Astrocyte (in vitro differentiated cells and primary cell): ENCODE measurements around the gene TENM3. TPM values are rescaled to one million over a fixed set of nuclear protein-coding genes. Genes with fewer than 3 reads are reported as not detected.

Experiments
- DNase-seq: peaks from one replicate; pipeline ENCODE4 v3.0.0-alpha.2; 2010; ENCODE audit warnings: low read depth
- FAIRE-seq: peaks from 2 replicates; lab custom pipeline; 2011; peaks lifted over from hg19 to GRCh38; lab: Jason Lieb, UNC
- H2AFZ ChIP-seq: 2 replicates; pipeline ENCODE4 v1.6.0; 2012; ENCODE audit warnings: low read depth, low read length, inconsistent platforms
- H3K27ac ChIP-seq: 2 replicates; pipeline ENCODE4 v1.5.1; 2011; ENCODE audit warnings: low read depth, low read length, inconsistent platforms
- H3K27me3 ChIP-seq: 2 replicates; pipeline ENCODE4 v1.6.0; 2011; ENCODE audit warnings: low read length, inconsistent platforms; ENCODE audit not compliant: insufficient read depth
- H3K36me3 ChIP-seq: 2 replicates; pipeline ENCODE4 v1.5.1; 2011; ENCODE audit warnings: low read length, inconsistent platforms; ENCODE audit not compliant: insufficient read depth
- H3K4me1 ChIP-seq: 2 replicates; pipeline ENCODE4 v1.5.1; 2011; ENCODE audit warnings: low read length, inconsistent platforms; ENCODE audit not compliant: insufficient read depth
- H3K4me2 ChIP-seq: 2 replicates; pipeline ENCODE4 v1.6.0; 2012; ENCODE audit warnings: low read length, inconsistent platforms
- H3K4me3 ChIP-seq: 2 replicates; pipeline ENCODE4 v1.5.1; 2011; ENCODE audit warnings: low read depth, mild to moderate bottlenecking, low read length, inconsistent platforms; ENCODE audit not compliant: insufficient read depth
- H3K79me2 ChIP-seq: 2 replicates; pipeline ENCODE4 v1.6.0; 2012; ENCODE audit warnings: mild to moderate bottlenecking, low read length, inconsistent platforms; ENCODE audit not compliant: insufficient read depth
- H3K9ac ChIP-seq: 2 replicates; pipeline ENCODE4 v1.6.0; 2012; ENCODE audit warnings: mild to moderate bottlenecking, low read length, inconsistent platforms
- H3K9me3 ChIP-seq: 2 replicates; pipeline ENCODE4 v1.5.1; 2012; ENCODE audit warnings: low read depth, mild to moderate bottlenecking, low read length, inconsistent platforms; ENCODE audit not compliant: insufficient read depth
- H4K20me1 ChIP-seq: 2 replicates; pipeline ENCODE4 v1.6.0; 2012; ENCODE audit warnings: low read length, inconsistent platforms; ENCODE audit not compliant: insufficient read depth
- H3K27ac Mint-ChIP-seq: one replicate; pipeline ENCODE4 v1.8.0; 2021; ENCODE audit warnings: mild to moderate bottlenecking, mixed read lengths; ENCODE audit not compliant: unreplicated experiment
- H3K27me3 Mint-ChIP-seq: one replicate; pipeline ENCODE4 v1.8.0; 2021; ENCODE audit warnings: low read depth, mixed read lengths; ENCODE audit not compliant: unreplicated experiment
- H3K36me3 Mint-ChIP-seq: one replicate; pipeline ENCODE4 v1.8.0; 2021; ENCODE audit warnings: low read depth, mixed read lengths; ENCODE audit not compliant: unreplicated experiment
- H3K4me1 Mint-ChIP-seq: one replicate; pipeline ENCODE4 v1.8.0; 2021; ENCODE audit warnings: low read depth, mixed read lengths; ENCODE audit not compliant: unreplicated experiment
- H3K4me3 Mint-ChIP-seq: one replicate; pipeline ENCODE4 v1.8.0; 2021; ENCODE audit warnings: mild to moderate bottlenecking, moderate library complexity, mixed read lengths; ENCODE audit not compliant: unreplicated experiment
- H3K9me3 Mint-ChIP-seq: one replicate; pipeline ENCODE4 v1.8.0; 2021; ENCODE audit warnings: mild to moderate bottlenecking, mixed read lengths; ENCODE audit not compliant: unreplicated experiment
- CTCF ChIP-seq: IDR thresholded peaks from 2 replicates; pipeline ENCODE4 v1.5.1; 2011; ENCODE audit warnings: low read depth, mild to moderate bottlenecking, inconsistent platforms, low read length, moderate library complexity; ENCODE audit not compliant: insufficient read depth
- EZH2 ChIP-seq: IDR thresholded peaks from 2 replicates; pipeline ENCODE4 v1.6.1; 2012; ENCODE audit warnings: mild to moderate bottlenecking, low read length, inconsistent platforms; ENCODE audit not compliant: insufficient read depth
- total RNA-seq: library from RNA; stranded (reverse); gene quantifications from 2 replicates; pipeline ENCODE4 v1.2.1, GENCODE V29; 2021

The TENM3 gene
- total RNA-seq, 1 donor from 2014 or later, result 127 TPM

DNA sequence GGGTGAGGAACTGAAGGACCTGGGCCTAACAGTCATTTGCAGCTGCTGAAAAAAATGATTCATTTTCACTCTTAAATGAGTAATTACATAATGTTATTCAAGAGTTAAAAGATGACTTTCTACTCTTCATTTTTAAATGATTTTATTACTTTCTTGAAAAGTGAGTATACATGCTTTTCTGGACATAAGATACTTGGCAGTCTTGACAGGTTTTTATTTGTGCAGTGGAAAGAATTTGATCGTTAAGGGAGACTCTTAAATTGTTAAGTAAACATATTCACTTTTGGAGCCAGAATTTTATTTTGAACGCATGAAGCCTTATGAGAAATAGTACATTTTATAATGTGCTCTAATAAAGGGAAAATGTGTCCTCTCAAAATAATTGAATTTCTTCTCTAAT, 245.7 kb downstream of the TENM3 start:
- Histone ChIP-seq H4K20me1 (peaks cover 4% of the 10 kb centered on the region), H2AFZ (no peak overlapping the region), H3K4me1 (peaks cover 15% of the 10 kb centered on the region), H3K27me3 (no peaks in the 10 kb centered on the region), H3K9me3 (peaks cover 3% of the 10 kb centered on the region), H3K36me3 (no peaks in the 10 kb centered on the region), H3K27ac (no peak overlapping the region), H3K79me2 (peaks cover 37% of the 10 kb centered on the region), H3K9ac (no peak overlapping the region), H3K4me2 (no peak overlapping the region), H3K4me3 (no peak overlapping the region)
- peaks cover 8% of the 10 kb centered on the region for H3K36me3 Mint-ChIP-seq
- FAIRE-seq (no peak), DNase-seq (no peak)
- H3K4me1 Mint-ChIP-seq, result peaks cover 17% of the 10 kb centered on the region
- H3K27me3 Mint-ChIP-seq, result no peaks in the 10 kb centered on the region
- TF ChIP-seq EZH2 (no peak), CTCF (no peak)
- H3K4me3 Mint-ChIP-seq, result no peak overlapping the region
- H3K27ac Mint-ChIP-seq, result no peak overlapping the region
- peaks cover 15% of the 10 kb centered on the region for H3K9me3 Mint-ChIP-seq

DNA sequence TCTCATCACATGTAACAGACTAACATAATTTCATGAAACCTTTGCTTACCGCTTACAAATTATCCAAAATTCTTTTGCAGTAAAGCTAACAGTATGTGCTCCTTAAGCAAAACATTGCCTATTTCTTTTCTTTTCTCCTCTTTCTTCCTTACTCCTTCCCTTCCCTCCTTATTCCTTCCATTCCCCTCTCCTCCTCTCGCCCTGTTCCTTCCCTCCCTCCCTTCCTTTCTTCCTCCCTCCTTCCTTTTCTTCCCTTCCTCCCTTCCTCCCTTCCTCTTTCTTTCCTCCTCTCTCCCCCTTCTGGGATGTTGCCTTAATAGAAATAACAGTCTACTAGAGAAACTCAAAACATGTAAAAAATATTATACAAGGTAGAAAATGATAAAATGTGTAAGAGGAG, 246.4 kb downstream of the TENM3 start:
- Histone ChIP-seq H2AFZ (no peak overlapping the region), H3K4me2 (no peak overlapping the region), H3K4me3 (no peak overlapping the region), H3K36me3 (no peaks in the 10 kb centered on the region), H3K27ac (no peak overlapping the region), H3K79me2 (peaks cover 39% of the 10 kb centered on the region), H3K9ac (no peak overlapping the region), H3K9me3 (peaks cover 3% of the 10 kb centered on the region), H3K4me1 (peaks cover 15% of the 10 kb centered on the region), H3K27me3 (no peaks in the 10 kb centered on the region), H4K20me1 (peaks cover 4% of the 10 kb centered on the region)
- H3K27ac Mint-ChIP-seq, result no peak overlapping the region
- peaks cover 21% of the 10 kb centered on the region for H3K4me1 Mint-ChIP-seq
- TF ChIP-seq EZH2, result no peak
- TF ChIP-seq CTCF, result no peak
- H3K36me3 Mint-ChIP-seq, result peaks cover 8% of the 10 kb centered on the region
- H3K4me3 Mint-ChIP-seq, result no peak overlapping the region
- peaks cover 15% of the 10 kb centered on the region for H3K9me3 Mint-ChIP-seq
- no peak for DNase-seq
- no peak for FAIRE-seq
- H3K27me3 Mint-ChIP-seq, result no peaks in the 10 kb centered on the region

GRCh38 chr4:182491719-182492118, 248.5 kb downstream of the TENM3 start:
- H3K36me3 Mint-ChIP-seq, result peaks cover 5% of the 10 kb centered on the region
- Histone ChIP-seq H3K9me3 (peaks cover 3% of the 10 kb centered on the region), H3K4me2 (peak overlapping the region; percentile 61), H3K9ac (peak overlapping the region; percentile 52), H3K36me3 (no peaks in the 10 kb centered on the region), H3K27ac (peak overlapping the region; percentile 62), H3K79me2 (peaks cover 60% of the 10 kb centered on the region), H3K27me3 (no peaks in the 10 kb centered on the region), H4K20me1 (peaks cover 7% of the 10 kb centered on the region), H3K4me1 (peaks cover 15% of the 10 kb centered on the region), H2AFZ (no peak overlapping the region), H3K4me3 (no peak overlapping the region)
- no peak for DNase-seq
- H3K27me3 Mint-ChIP-seq, result no peaks in the 10 kb centered on the region
- peaks cover 7% of the 10 kb centered on the region for H3K9me3 Mint-ChIP-seq
- H3K4me3 Mint-ChIP-seq, result no peak overlapping the region
- TF ChIP-seq CTCF (no peak), EZH2 (no peak)
- peaks cover 30% of the 10 kb centered on the region for H3K4me1 Mint-ChIP-seq
- no peak for FAIRE-seq
- H3K27ac Mint-ChIP-seq, result peak overlapping the region; percentile 85
